ENCODE results near the gene FCER1G.
A peak's percentile ranks its signal among the peaks of the same experiment; 100 is the strongest.

Gene FCER1G

DNA sequence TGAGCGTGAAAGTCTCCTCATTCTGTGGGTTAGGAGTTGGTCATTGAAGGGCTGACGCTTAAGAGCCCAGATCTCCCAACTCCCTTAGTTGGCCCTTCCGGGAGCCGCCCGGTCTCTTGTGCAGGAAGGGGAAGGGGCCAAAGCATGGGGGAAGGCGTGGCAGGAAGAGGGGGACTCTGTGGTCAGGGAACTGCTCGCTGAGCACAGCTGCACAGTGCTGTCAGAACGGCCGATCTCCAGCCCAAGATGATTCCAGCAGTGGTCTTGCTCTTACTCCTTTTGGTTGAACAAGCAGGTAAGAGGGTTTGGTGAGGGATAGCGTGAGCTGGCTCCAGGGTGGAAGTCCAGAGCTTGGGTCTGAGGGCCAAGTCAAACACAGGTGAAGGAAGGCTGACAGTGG, at the start of gene FCER1G:
Gene FCER1G, plus strand, starts transcription at position 220 of the 400 bp plus-strand sequence. Its CDS starts 27 bp downstream, at position 247.
- TF ChIP-seq, protein P1, sequence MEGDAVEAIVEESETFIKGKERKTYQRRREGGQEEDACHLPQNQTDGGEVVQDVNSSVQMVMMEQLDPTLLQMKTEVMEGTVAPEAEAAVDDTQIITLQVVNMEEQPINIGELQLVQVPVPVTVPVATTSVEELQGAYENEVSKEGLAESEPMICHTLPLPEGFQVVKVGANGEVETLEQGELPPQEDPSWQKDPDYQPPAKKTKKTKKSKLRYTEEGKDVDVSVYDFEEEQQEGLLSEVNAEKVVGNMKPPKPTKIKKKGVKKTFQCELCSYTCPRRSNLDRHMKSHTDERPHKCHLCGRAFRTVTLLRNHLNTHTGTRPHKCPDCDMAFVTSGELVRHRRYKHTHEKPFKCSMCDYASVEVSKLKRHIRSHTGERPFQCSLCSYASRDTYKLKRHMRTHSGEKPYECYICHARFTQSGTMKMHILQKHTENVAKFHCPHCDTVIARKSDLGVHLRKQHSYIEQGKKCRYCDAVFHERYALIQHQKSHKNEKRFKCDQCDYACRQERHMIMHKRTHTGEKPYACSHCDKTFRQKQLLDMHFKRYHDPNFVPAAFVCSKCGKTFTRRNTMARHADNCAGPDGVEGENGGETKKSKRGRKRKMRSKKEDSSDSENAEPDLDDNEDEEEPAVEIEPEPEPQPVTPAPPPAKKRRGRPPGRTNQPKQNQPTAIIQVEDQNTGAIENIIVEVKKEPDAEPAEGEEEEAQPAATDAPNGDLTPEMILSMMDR (IDR thresholded peaks at IDR 0.05; ENCODE audit: low read depth, low read length): no peak
- TF ChIP-seq, protein P2, sequence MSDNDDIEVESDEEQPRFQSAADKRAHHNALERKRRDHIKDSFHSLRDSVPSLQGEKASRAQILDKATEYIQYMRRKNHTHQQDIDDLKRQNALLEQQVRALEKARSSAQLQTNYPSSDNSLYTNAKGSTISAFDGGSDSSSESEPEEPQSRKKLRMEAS (IDR thresholded peaks at IDR 0.05; ENCODE audit: low read depth, low read length): peak; percentile 62; the same call in 1 of the 2 replicates
- peak; percentile 92 for DNase-seq (ENCODE audit: low read depth)
- peak within 1 kb of the TSS; percentile 51 for H3K4me3 ChIP-seq (ENCODE audit: low read depth, low read length)

DNA sequence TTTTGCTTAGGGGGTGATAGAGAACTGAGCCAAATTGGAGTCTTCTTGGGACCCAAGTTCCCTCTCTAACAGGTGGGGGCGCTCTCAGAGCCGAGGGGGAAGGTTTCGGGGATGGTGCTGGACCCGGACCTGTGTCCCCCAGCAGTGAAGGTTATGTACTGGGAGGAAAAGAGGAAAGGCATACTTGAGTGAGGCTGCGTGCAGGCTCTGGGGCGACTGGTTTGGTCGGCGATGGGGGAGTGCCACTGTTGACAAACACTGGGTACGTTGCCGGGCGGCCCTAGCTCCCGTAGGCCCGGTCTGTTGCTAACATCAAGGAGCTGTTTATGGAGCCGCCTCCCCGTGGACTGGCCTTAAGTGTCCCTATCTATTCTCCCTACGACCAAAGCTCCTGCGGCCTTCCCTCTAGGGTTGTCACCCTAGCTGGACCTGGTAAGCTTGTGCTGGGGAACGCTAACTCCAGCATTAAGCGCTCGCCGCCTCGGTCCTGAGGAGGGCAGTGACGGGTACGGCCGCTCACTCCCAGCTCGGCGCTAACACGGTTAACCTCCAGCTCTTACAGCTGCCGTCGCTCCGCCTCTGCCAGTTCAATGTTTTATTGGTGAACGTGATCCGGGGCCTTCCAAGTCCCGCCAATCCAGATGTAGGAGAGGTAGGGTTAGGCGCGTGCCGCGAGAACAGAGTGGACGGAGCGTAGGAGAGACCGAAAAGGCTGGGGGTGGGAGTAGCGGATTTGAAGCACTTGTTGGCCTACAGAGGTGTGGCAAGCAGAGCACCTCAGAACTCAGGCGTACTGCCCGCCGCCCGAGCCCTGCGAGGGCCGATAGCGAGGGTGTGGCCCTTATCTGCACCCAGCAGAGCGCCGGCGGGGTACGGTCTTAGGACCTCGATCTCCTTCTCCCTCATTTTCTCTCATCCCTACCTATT, 49.1 kb upstream of the FCER1G start, which contains the start of gene PPOX:
Gene PPOX, plus strand, starts transcription at position 685 of the 927 bp plus-strand sequence. CDS start 422 bp downstream, outside the sequence.
- TF ChIP-seq MYC (IDR thresholded peaks at IDR 0.05; ENCODE audit: low read depth, low read length) (peak; percentile 87), POLR2A (IDR thresholded peaks at IDR 0.05; ENCODE audit: extremely low read depth, insufficient read length) (peak; percentile 44)
- TF ChIP-seq, protein P2 (IDR thresholded peaks at IDR 0.05; ENCODE audit: low read depth, low read length): peak; percentile 81
- TF ChIP-seq, protein P1 (IDR thresholded peaks at IDR 0.05; ENCODE audit: low read depth, low read length): peak; percentile 55
- peak within 1 kb of the TSS; percentile 75 for H3K4me3 ChIP-seq (ENCODE audit: low read depth, low read length)
- peak; percentile 99 for DNase-seq (ENCODE audit: low read depth)

DNA sequence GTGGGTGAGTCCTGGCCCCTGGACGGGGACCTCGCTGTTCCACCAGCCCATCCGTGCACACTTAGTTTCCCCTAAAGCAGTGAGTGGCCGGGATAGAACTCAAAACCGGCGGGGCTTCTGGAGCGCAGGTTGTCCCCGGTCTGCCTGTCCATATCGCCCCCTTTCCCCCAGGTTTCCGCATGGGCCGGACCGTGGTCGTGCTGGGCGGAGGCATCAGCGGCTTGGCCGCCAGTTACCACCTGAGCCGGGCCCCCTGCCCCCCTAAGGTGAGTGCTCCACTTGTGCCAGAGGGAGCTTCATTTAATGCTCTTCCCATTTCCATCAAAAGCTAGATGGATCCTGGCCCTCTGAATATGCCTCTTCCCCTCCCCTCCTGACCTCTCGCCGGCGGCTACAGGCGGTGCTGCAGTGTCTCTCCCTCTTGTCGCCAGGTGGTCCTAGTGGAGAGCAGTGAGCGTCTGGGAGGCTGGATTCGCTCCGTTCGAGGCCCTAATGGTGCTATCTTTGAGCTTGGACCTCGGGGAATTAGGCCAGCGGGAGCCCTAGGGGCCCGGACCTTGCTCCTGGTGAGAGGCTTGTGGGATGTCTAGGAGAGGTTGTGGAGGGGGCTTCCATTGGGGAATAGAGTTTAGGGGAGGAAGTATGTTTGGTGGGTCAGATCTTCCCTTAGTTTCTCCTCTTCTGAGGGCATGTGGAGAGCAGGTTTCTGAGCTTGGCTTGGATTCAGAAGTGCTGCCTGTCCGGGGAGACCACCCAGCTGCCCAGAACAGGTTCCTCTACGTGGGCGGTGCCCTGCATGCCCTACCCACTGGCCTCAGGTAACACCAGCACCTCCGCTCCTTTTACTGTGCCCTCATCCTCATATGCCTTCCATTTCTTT, 48.2 kb upstream of the FCER1G start:
- TF ChIP-seq, protein P1 (IDR thresholded peaks at IDR 0.05; ENCODE audit: low read depth, low read length): no peak
- TF ChIP-seq, protein P2 (IDR thresholded peaks at IDR 0.05; ENCODE audit: low read depth, low read length): no peak
- TF ChIP-seq POLR2A (IDR thresholded peaks at IDR 0.05; ENCODE audit: extremely low read depth, insufficient read length) (no peak), MYC (IDR thresholded peaks at IDR 0.05; ENCODE audit: low read depth, low read length) (no peak)
- peak; percentile 41 for DNase-seq (ENCODE audit: low read depth)
- H3K4me3 ChIP-seq (ENCODE audit: low read depth, low read length): peak overlapping the region; percentile 75

DNA sequence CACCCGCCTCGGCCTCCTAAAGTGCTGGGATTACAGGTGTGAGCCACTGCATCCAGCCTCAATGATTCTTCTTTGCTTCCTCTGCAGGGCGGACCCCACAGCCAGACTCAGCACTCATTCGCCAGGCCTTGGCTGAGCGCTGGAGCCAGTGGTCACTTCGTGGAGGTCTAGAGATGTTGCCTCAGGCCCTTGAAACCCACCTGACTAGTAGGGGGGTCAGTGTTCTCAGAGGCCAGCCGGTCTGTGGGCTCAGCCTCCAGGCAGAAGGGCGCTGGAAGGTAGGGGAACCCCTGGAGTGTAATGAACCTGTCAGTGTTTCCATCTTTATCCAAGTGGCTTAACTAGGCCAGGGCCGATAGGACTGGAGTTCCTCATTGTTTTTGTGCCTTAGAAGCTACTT, 46.2 kb upstream of the FCER1G start:
- TF ChIP-seq MYC (IDR thresholded peaks at IDR 0.05; ENCODE audit: low read depth, low read length): no peak
- no peak for TF ChIP-seq POLR2A (IDR thresholded peaks at IDR 0.05; ENCODE audit: extremely low read depth, insufficient read length)
- TF ChIP-seq, protein P2 (IDR thresholded peaks at IDR 0.05; ENCODE audit: low read depth, low read length): no peak
- no peak overlapping the region for H3K4me3 ChIP-seq (ENCODE audit: low read depth, low read length)
- DNase-seq (ENCODE audit: low read depth): no peak

DNA sequence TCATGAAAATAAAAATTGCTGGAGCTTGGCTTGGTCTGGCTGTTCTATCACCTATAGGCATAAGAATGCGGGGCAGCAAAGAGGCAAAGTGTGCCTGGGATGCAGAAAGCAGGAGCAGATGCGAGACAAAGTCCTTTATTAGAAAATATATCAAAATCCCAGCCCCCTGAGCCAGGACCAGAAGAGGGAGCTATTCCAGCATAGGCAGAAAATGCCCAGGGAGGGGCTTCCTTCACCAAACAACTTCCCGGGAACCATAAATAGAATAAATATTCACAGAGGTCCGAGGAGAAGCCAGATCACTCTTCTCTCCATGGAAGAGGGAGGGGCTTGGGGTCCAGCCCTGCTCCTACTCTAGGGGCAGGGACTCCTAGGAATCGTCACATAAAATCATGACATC, 43.9 kb upstream of the FCER1G start:
- DNase-seq (ENCODE audit: low read depth): no peak
- TF ChIP-seq, protein P1 (IDR thresholded peaks at IDR 0.05; ENCODE audit: low read depth, low read length): peak; percentile 16
- TF ChIP-seq POLR2A (IDR thresholded peaks at IDR 0.05; ENCODE audit: extremely low read depth, insufficient read length): no peak
- no peak overlapping the region for H3K4me3 ChIP-seq (ENCODE audit: low read depth, low read length)
